ENCODE results near the gene ZCCHC14. TPM values are rescaled to one million over a fixed set of nuclear protein-coding genes. Genes with fewer than 3 reads are reported as not detected.
A peak's percentile ranks its signal among the peaks of the same experiment; 100 is the strongest.
"Not testable (repeated sequence)": the region's sequence is repeated elsewhere in the genome, so short reads cannot be mapped to it uniquely, and the experiment has no call there.

ZCCHC14 gene
- total and polyA plus RNA-seq, 10 donors, result 1.6 to 18.3 (median 13.2) TPM

DNA sequence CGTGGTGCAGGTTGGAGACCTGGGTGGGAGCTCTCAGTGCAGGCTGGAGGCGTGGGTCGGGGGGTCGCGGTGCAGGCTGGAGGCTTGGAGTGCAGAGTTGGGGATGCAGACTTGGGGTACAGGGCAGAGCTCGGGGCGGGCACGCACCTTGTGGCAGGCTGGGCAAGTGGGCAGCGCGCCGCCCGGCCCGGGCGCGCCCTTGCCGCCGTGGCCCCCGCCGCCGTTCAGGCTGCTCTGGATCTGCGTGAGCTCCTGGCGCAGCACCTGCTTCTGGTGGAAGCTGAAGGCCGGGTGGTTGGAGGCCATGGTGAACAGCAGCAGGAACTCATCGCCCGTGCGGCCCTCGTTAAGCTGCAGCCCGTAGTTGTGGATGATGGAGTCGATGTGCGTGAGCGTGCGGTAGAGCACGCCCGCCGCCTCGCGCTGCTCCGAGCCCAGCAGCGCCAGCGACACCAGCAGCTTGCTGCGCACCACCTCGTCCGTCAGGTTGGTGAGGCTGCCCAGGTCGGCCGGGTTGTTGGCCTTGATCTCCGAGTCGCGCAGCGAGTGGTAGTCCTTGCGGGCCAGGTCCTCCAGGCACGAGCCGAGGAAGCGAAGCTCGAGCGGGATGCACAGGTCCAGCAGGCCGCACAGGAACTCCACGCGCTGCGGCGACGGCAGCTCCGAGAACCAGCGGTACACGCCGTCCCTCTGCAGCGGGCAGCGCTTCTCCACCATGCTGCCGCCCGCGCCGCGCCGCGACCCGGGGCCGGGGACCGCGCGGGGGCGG lies 1.1 kb downstream of the ZCCHC14 start:
- H3K4me1 ChIP-seq, result peaks cover 21 to 86% (median 64%) of the 10 kb centered on the region in 6 donors
- peak overlapping the region in 3 of 8 donors; percentile 15 to 42 (median 24) for H3K27ac ChIP-seq
- H3K27me3 ChIP-seq (replicated peaks in 1 of 7), result peaks cover 0 to 43% (median 0%) of the 10 kb centered on the region in 7 donors
- TF ChIP-seq POLR2AphosphoS5 (IDR thresholded peaks at IDR 0.05) (peak in 2 of 3 donors; percentile 10 to 27), CTCF (IDR thresholded peaks at IDR 0.05 in 8 of 11, conservative IDR thresholded peaks at IDR 0.05 in 3 of 11) (no peak)
- DNase-seq, result peak; percentile 87
- H3K4me3 ChIP-seq, result peak overlapping the region; percentile 9 to 67 (median 38)
- no peaks in the 10 kb centered on the region for H3K9me3 ChIP-seq
- intact Hi-C loops (cut with DNase I; ENCODE audit: low total_unique reads), result no loop called here
- 29 to 57% (median 37%) methylated on average over 40 to 80 of the region's 80 CpGs for WGBS, 5 donors
- peaks cover 0 to 3% (median 0%) of the 10 kb centered on the region in 6 donors for H3K36me3 ChIP-seq

DNA sequence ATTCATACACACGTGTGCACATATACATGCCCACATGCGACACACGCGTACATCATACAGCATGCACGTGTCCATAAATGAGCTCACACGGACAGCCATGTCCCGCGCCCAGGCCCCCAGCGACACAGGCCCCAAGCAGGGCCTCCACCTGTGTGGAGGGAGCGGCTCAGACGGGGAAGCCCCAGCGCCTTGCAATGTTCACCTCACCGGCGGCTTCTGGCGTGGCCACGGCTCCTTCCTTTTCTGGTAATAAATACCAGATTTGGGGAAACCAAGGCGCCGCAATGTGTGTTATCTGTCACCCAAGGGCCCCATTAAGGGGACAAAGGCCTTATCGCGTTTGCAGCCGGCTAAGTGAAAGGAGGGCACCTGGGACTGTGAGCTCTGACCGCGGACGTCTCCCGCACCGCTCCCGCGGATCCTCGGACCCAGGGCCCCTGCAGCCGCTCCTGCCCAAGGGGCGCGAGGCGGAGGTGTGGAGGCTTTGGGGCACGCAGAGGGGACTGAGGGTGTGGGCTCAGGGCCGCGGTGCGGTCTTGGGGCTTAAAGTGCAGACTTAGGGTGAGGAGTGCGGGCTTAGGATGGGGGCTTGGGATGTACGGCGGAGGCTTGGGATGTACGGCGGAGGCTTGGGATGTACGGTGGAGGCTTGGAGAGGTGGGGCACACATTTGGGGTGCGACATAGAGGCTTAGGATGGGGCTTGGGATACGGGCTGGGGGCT lies 1.9 kb downstream of the ZCCHC14 start:
- H3K36me3 ChIP-seq; intact Hi-C loops (cut with DNase I; ENCODE audit: low total_unique reads); H3K9me3 ChIP-seq; DNase-seq: not testable (repeated sequence)
- peaks cover 0 to 40% (median 0%) of the 10 kb centered on the region in 7 donors for H3K27me3 ChIP-seq (replicated peaks in 1 of 7)
- peak overlapping the region; percentile 3 to 67 (median 38) for H3K4me3 ChIP-seq
- WGBS, 5 donors, result 69 to 83% (median 76%) methylated on average over 35 to 45 of the region's 45 CpGs
- peaks cover 17 to 86% (median 61%) of the 10 kb centered on the region in 6 donors for H3K4me1 ChIP-seq
- H3K27ac ChIP-seq, result peak overlapping the region in 4 of 8 donors; percentile 15 to 42 (median 30)

DNA sequence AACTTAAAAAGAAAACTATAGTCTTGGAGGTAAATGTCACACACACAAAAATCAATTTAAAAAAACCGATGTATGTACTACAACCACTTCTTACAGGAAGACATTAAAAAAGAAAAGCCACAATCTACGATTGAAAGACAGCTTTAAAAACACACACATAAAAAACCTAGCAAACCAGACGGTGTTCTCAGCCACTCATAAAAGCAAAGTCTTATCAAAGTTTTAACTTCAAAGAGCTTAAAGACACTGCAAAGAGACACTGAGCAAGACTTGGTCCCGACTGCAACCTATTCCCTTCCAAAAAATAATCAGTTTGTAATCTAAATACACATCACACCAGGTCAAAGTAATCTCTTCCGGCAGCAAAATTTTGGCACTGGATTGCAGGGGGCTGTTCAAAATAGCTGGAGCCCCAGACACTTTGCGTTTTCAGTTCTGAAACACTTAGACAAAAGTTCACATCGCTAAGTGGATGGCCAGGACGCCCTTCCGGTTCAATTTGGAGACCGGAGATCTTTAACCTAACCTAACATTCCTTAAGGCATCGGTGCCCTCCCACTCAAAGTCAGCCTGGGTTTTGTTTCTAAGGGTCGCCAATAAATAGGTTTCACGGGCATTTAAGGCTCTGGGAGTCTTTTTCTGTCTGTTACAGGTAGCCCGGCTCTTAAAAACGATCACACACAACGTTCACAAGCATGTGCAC lies 2.6 kb downstream of the ZCCHC14 start:
- intact Hi-C loops (cut with DNase I; ENCODE audit: low total_unique reads), result no loop called here
- Histone ChIP-seq H3K4me3 (peak overlapping the region; percentile 3 to 67 (median 38)), H3K4me1 (peaks cover 16 to 88% (median 63%) of the 10 kb centered on the region in 6 donors), H3K27me3 (replicated peaks in 1 of 7) (peaks cover 0 to 38% (median 0%) of the 10 kb centered on the region in 7 donors), H3K27ac (peak overlapping the region in 4 of 8 donors; percentile 15 to 42 (median 30)), H3K9me3 (no peaks in the 10 kb centered on the region), H3K36me3 (peaks cover 0 to 3% (median 0%) of the 10 kb centered on the region in 6 donors)
- no peak for DNase-seq
- 30 to 41% (median 38%) methylated on average over 16 of the region's 16 CpGs for WGBS, 5 donors
- no peak for TF ChIP-seq POLR2A (IDR thresholded peaks at IDR 0.05)
- TF ChIP-seq CTCF (IDR thresholded peaks at IDR 0.05 in 8 of 11, conservative IDR thresholded peaks at IDR 0.05 in 3 of 11), result no peak
- TF ChIP-seq POLR2AphosphoS5 (IDR thresholded peaks at IDR 0.05), result no peak

GRCh38 chr16:87489434-87490045 lies 3.3 kb downstream of the ZCCHC14 start:
- peak overlapping the region in 2 of 8 donors; percentile 25 to 43 for H3K4me3 ChIP-seq
- peaks cover 0 to 4% (median 0%) of the 10 kb centered on the region in 6 donors for H3K36me3 ChIP-seq
- no peak overlapping the region for H3K27ac ChIP-seq
- intact Hi-C loops (cut with DNase I; ENCODE audit: low total_unique reads), result no loop called here
- H3K4me1 ChIP-seq, result peaks cover 16 to 89% (median 68%) of the 10 kb centered on the region in 6 donors
- DNase-seq, result no peak
- TF ChIP-seq POLR2A (IDR thresholded peaks at IDR 0.05), result no peak
- TF ChIP-seq POLR2AphosphoS5 (IDR thresholded peaks at IDR 0.05), result no peak
- no peak for TF ChIP-seq CTCF (IDR thresholded peaks at IDR 0.05 in 8 of 11, conservative IDR thresholded peaks at IDR 0.05 in 3 of 11)
- no peaks in the 10 kb centered on the region for H3K9me3 ChIP-seq
- H3K27me3 ChIP-seq (replicated peaks in 1 of 7), result peaks cover 0 to 34% (median 0%) of the 10 kb centered on the region in 7 donors
- 62 to 84% (median 73%) methylated on average over 6 of the region's 6 CpGs for WGBS, 5 donors

GRCh38 chr16:87488960-87489359 lies 3.9 kb downstream of the ZCCHC14 start:
- H3K9me3 ChIP-seq; DNase-seq; H3K36me3 ChIP-seq; intact Hi-C loops (cut with DNase I; ENCODE audit: low total_unique reads); H3K27ac ChIP-seq: not testable (repeated sequence)
- 39 to 70% (median 42%) methylated on average over 4 to 6 of the region's 6 CpGs for WGBS, 5 donors
- Histone ChIP-seq H3K4me3 (peak overlapping the region in 1 of 8 donors; percentile 25), H3K4me1 (peaks cover 16 to 90% (median 71%) of the 10 kb centered on the region in 6 donors), H3K27me3 (replicated peaks in 1 of 7) (peaks cover 0 to 28% (median 0%) of the 10 kb centered on the region in 7 donors)

Measured in spleen (tissue), 11 donors.